Gastroesophageal sphincter (tissue), 3 donors: ENCODE measurements around the gene DUSP9.

Experiments used
- CTCF ChIP-seq, 4 experiments: fragments of 200-600 bp in 2 of 4; fragments of 450-650 bp in 2 of 4; sonication (generic) in 1 of 4; IDR thresholded peaks; one replicate each; pipeline ENCODE4 v1.5.1; 2017 to 2019; ENCODE audit warnings: antibody characterized with exemption in 4 of 4, mild to moderate bottlenecking in 2 of 4, moderate library complexity in 2 of 4
- EP300 ChIP-seq: sonication (generic); formaldehyde crosslinking; IDR thresholded peaks from one replicate; pipeline ENCODE4 v1.6.1; 2017; ENCODE audit warnings: antibody characterized with exemption, mild to moderate bottlenecking
- POLR2A ChIP-seq, 2 donors: fragments of 450-650 bp; IDR thresholded peaks; one replicate each; pipeline ENCODE4 v1.6.1; 2017; ENCODE audit warnings: antibody characterized with exemption in 2 of 2, mild to moderate bottlenecking in 2 of 2, moderate library complexity in 1 of 2
- POLR2AphosphoS5 ChIP-seq: sonication (generic); formaldehyde crosslinking; IDR thresholded peaks from one replicate; pipeline ENCODE4 v1.6.1; 2017; ENCODE audit warnings: antibody characterized with exemption

GRCh38 chrX:153688506-153688905 lies 41.5 kb downstream of the DUSP9 start:
- no peak for TF ChIP-seq CTCF (IDR thresholded peaks at IDR 0.05)
- TF ChIP-seq POLR2AphosphoS5: no peak
- TF ChIP-seq POLR2A (IDR thresholded peaks at IDR 0.05): no peak
- no peak for TF ChIP-seq EP300
